HEK293 (cell line): ENCODE results near the gene CARD11.

Experiments
- BCL11B ChIP-seq: fragments of 450-650 bp; formaldehyde crosslinking; IDR thresholded peaks from 2 replicates; pipeline ENCODE4 v1.5.1; 2016; ENCODE audit warnings: low read depth, missing biosample characterization, missing genetic modification characterization
- CTCF ChIP-seq: fragments of 450-650 bp; formaldehyde crosslinking; IDR thresholded peaks from 2 replicates; pipeline ENCODE4 v1.5.1; 2016; ENCODE audit warnings: missing biosample characterization, missing genetic modification characterization
- ZNF324 ChIP-seq: fragments of 450-650 bp; formaldehyde crosslinking; IDR thresholded peaks from 2 replicates; pipeline ENCODE4 v1.5.1; 2016; ENCODE audit warnings: missing biosample characterization, missing genetic modification characterization
- ZNF768 ChIP-seq: fragments of 450-650 bp; formaldehyde crosslinking; IDR thresholded peaks from 2 replicates; pipeline ENCODE4 v1.5.1; 2018; ENCODE audit warnings: missing biosample characterization, mild to moderate bottlenecking, missing genetic modification characterization
- ZNF837 ChIP-seq: fragments of 450-650 bp; formaldehyde crosslinking; IDR thresholded peaks from 2 replicates; pipeline ENCODE4 v1.5.1; 2016; ENCODE audit warnings: missing biosample characterization, missing genetic modification characterization

DNA sequence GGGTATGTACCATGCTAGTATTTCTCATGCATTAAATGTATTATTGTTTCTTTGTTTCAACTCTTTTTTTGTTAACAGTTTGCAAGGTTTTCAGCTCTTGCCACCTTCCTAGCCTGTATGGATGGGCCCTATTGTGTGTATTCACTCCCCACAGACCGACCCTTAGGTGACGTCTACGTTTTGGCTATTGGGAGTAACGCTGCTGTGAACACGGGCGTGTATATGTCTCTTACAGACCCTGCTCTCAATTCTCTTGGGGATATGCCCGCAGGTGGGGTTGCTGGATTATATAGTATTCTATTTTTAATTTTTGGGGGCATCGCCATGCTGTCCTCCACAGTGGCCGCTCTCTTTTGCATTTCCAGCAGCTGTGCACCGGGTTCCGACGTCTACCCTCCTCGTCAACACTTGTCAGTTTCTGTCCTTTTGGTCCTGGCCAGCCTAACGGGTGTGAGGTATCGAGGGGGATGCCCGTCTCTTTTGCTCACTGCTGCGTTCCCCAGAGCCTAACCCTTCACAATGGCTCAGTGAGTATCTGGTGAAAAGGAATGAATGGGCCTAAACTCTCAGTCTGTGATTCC, 135.5 kb downstream of the CARD11 start:
- TF ChIP-seq ZNF768 (tag by site-specific recombination), result no peak
- no peak for TF ChIP-seq CTCF
- TF ChIP-seq ZNF324 (tag by site-specific recombination), result no peak
- TF ChIP-seq ZNF837 (tag by site-specific recombination), result no peak
- no peak for TF ChIP-seq BCL11B
